GM21447 (cell line): ENCODE results near the gene PCP4.

Source experiments
- ATAC-seq: cut with Tn5 transposase; IDR thresholded peaks from one replicate; pipeline ENCODE4 v1.9.1; 2021; ENCODE audit not compliant: unreplicated experiment

Gene PCP4

DNA sequence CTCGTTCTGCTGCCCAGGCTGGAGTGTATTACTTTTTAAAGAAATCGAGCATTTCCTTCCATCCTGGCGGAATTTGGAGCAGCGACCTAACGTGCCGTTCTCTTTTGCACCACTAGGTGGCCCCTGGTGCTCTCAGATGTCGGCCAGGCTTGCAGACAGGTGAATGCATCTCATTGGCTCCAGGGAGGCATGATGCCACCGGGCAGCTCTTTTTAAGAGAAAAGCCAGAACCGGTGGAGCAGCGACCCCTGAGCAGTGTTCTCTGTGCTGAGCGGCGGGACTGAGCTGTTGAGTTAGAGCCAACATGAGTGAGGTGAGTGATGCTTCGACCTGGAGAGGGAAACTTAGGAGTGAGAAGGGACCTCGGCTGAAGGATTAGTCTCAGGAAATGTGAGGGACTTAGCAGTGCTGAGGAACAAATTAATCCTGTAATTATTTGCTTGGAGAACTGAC lies at the start of gene PCP4:
PCP4 (plus strand) TSS at position 241 of the 453 bp plus-strand sequence; CDS start at position 305, 64 bp downstream.
- no peak for ATAC-seq

DNA sequence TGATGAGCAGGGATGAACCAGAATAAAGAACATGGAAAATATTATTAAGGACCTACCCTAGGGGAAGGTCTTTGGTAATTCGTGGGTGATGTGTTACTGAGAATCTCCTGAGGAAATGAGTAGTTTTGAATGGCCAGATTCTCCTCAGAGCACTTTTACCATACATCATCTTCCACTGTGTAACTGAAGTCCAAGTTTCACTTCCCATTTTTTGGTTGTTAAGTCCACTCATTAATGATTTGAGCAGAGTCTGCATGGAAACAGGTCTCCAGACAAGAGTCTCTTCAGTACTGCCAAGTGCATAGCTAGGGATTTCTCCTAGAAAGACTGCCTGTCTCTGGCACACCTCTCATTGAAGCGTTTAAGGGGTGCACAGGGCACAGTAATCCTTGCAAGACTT lies 48.7 kb upstream of the PCP4 start:
- no peak for ATAC-seq

DNA sequence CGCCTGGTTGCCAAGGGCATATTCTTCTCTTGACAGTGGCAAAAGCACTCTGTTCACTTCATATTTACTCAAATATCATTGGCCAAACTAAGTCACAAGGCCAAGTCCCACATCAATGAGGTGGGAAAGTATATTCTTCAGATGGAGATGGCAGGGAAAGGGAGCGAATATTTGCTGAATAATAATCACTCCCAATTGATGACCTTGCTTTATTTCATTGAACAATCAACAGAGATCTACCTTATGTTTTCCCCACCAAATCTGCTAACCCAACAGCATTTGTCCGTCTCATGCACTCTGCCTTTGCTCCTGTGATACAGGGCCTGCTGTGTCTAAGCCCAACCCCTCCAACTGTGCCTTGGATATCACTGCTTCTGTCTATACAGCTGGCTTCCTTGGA lies 45.2 kb upstream of the PCP4 start:
- ATAC-seq = no peak

DNA sequence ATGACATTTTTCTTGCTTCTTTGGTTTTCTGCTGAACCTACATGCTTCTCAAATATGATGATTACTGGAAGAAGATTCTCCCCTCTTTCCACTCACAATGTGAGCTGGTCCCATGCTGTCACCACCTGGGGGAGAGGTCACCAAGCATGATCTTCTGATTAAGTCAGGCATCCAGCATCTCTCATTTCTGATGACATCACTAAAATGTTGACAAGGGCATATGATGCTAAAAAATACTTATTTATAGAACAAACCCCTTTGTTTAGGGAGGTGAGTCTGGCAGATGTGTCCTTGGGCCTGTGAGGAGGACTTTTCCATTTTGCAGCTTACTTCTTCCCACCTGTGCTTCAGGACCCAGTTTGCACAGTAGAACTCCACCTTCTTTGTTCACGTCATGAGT lies 42.0 kb upstream of the PCP4 start:
- ATAC-seq = no peak

DNA sequence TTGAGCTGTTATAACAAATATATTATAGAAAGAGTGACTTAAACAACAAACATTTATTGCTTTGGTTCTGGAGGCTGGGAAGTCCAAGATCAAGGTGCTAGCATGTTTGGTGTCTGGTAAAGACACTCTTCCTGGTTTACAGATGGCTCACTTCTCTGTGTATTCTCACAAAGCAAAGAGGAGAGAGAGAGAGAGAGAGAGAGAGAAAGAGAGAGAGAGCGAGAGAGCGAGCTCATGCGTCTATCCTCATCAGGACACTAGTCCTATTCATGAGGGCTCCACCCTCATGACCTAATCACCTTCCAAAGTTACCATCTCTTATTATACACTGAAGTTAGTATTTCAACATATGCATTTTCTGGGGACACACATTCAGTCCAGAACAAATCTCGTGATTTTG lies 32.7 kb upstream of the PCP4 start:
- ATAC-seq = no peak

DNA sequence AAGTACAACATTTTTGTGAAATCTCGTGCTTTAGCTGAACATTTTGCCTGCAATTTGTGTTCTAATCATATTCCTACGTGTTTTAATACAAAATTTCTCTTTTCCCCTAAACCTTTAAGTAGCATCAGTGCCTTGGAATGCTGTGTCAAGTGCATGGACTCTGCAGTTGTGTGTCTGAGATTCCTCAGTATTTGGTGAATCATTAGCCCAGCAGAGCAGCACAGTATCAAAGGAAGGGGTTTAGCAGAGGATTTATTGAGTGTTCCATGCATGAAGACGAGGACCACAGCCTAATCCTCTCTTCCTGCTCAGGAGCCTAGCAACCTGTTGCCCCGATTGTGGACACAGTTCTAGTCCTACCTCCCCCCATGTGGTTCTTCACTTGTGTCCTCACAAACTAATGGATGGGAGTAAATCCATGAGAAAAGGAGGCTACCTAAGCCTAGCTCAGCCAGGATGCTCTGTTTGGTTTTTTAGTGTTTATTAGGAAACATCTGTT lies 29.3 kb upstream of the PCP4 start:
- no peak for ATAC-seq

DNA sequence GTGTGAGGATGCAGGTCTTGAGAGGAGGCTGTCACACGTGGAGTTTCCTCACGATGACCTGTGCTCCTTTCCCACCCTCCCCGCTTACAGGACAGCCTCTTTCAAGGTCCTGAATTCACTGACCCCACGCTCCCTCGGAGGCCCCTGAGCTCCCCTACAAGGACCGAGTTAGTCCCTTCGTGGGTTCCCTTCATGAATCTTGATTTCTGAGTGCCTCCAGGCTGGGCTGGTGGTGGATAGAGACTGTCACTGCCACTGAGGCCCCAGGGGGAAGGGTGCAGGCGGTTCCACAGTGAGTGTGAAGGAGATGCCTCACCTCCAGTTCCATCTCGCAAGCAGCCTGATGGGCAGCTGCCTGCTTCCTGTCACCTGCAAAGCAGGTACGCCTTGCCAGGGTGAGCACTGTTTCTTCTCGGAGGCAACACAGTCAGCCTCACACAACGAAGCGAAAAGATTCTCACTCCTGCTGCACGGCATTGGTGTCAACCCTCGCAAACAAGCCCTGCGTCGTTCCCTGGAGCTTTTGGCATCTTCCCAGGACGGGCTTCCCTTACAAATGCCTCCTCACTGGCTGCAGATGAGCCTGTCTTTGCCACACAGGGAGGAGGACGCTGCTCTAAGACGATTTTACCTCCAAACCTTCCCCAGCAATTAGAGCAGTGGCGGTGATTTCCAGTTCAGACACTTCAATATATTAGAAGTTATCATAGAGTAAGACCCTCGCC lies 26.7 kb upstream of the PCP4 start:
- no peak for ATAC-seq

DNA sequence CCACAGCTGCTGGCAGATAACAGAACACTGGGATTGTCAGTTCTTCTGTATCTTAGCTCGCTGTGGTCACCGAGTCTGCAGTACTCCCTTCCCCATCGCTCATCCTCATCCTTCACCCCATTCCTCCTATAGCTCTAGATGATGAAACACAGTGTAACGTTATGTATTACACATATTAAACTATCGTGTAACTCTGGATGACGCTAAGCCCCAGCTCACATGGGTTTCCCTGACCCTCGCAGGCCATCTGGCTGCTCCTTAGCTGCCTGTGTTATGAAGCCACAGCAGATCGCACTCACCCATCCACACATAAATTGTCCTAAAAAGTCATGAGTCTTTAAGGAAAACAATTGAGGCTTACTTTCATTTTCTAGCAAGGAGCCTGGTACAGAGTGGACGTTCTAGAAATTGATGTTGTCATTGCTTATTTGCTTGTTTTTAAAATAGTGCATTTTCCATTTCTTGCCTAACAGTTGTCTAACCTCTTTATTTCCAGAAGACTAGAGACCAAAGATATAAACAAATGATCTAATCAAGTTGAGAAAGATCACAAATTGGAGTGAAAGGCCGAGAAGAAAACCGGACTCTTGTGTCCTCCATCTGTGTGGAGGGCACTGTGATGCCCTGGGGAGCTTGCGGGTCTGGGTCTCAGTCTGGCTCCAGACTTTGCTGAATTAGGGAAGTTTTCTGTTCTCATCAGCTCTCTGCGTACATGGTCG lies 24.3 kb upstream of the PCP4 start:
- no peak for ATAC-seq

DNA sequence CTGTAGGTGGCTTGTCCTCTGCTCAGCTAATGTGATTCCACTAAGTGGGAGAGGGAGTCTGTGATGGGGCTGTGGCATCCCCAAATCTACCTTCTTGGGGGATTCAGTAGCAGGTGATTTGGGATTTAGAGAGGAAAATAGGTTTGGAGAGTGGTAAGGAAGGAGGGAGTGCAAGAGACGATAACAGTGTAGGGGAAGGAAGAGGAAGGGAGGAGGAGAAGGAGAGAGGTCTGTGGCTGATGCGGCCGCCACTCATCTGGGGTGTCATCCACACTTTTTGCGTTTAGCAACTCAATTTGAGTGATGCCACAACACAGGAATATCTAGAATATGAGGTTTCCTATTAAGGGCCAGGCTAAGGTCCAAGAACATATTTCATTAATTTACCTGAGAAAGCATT lies 23.8 kb upstream of the PCP4 start:
- no peak for ATAC-seq

DNA sequence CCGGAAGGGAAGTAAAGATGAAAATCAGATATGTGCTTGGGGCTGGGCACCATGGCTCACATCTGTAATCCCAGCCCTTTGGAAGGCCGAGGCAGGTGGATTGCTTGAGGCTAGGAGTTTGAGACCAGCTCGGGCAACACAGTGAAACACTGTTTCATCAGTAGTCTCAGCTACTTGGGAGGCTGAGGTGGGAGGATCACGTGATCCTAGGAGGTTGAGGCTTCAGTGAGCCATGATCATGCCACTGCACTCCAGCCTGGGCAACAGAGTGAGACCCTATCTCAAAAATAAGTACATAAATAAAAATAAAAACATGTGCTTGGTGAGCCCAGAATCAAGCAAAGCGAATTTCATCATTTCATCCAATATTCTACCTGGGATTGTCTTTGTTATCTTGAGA lies 23.3 kb upstream of the PCP4 start:
- no peak for ATAC-seq

DNA sequence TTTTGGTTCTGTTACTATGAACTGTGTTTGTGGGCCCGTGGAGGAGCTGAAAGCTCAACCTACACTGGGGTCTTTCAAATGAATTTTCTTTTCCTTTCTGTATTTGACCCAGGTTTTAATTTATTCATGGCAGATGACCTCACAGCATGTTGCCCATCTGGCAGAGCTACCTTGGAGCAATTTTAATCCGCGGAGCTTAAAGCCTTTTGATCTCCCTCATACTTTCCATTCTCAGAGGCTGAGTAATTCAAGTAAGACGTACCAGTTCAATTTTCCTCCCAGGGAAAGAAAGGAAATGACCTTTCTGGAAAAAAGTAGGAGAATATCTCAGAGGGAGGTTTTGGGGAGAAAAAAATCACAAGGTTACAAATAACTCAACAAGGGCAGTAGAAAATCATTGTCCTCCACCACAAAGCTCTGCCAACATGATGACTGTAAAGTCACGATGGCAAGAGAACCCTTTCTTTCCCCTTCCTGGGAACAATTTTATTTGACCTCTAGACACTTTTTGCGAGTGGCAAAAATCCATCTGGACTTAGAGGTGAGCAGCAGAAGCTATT lies 21.6 kb upstream of the PCP4 start:
- no peak for ATAC-seq

DNA sequence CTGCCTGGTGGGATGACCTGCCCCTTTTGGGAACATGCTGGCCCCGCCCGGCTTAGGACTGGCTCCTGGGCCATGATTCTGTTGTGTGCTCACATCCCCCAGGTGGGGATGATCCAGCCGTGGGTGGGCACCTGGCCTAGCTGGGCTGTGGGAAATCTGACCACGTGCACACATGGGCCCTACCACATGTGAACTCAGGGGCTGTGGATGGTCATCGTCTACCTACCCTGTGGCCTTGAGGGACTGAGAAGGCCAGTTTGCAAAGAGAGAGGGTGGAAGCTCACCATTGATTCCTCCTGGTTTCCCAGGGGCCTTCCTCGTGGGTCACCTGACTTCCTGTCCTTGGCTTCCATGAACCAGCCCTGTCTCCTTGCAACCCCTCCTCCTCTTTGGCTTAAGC lies 19.4 kb upstream of the PCP4 start:
- no peak for ATAC-seq

DNA sequence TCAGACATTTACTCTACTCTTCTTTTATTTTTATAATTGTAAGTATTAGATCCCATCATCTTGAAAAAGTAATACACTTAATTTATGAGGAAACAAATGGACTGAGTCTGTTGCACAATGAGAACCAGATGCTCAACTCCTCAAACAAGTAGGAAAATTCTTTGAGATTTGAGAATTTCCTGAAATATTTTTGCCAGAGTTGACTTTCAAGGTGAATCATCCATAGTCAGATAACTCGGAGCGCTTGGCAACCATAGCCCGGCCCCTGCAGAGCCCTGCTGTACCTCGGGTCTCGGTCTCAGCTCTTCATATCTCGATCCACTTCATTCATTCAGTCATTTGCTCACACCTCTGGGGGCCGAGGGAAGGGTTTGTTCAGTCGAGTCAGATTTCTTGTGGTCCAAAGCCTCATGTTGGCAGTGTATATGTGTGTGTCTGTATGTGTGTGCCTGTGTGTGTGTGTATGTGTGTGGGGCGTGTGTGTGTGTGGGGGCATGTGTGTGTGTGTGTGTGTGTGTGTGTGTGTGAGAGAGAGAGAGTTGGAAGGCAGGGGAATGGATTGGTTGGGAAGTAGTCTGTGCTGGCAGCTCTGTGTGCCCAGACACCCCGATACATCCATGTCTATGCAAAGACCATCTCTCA lies 18.1 kb upstream of the PCP4 start:
- ATAC-seq = no peak

DNA sequence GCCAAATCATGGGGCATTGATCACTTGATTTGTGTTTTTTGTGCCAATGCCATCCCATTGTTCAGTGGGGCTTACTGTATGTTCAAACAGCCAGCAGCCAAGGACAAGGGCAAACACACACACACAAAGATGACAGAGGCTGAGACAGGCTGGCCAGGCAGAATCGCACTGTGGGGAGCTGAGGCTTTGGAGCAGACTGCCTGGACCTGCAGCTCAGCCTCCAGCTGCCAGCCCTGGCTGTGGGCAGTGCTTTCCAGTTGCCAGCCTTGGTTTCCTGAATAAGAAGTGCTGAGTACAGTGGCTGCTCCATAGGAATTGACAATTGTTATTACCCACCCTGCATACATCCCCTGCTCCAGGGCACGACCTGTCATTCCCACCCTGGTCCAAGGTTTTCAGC lies 16.9 kb upstream of the PCP4 start:
- ATAC-seq = no peak

DNA sequence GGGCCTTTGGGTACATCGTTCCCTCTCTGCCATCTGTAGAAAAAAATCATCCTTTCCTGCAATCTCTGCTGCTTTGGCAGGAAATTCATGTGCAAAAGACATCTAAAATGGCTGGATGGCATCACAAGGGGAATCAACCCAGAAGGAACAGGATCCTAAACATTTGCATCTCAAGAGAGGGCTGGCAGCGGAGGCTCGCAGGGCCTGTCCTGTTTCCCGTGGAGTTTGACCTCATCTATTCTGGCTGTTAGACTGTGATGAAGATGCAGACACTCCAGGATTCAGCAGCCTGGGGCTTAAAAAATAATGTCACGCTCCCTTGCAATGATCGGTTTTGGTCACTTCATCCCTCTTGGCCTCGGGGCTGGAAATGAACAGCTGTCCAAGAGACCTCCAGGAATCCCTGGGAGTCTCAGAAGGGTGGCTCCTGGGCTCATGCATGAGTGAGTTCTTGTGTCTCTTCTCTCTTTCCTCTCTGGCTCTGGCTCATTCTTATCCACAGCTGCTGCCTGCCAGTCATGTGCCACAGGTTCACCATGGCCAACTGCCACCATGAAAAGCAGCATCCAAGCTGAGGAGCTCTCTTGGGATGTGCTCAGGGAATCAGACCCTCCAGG lies 16.1 kb upstream of the PCP4 start:
- no peak for ATAC-seq

DNA sequence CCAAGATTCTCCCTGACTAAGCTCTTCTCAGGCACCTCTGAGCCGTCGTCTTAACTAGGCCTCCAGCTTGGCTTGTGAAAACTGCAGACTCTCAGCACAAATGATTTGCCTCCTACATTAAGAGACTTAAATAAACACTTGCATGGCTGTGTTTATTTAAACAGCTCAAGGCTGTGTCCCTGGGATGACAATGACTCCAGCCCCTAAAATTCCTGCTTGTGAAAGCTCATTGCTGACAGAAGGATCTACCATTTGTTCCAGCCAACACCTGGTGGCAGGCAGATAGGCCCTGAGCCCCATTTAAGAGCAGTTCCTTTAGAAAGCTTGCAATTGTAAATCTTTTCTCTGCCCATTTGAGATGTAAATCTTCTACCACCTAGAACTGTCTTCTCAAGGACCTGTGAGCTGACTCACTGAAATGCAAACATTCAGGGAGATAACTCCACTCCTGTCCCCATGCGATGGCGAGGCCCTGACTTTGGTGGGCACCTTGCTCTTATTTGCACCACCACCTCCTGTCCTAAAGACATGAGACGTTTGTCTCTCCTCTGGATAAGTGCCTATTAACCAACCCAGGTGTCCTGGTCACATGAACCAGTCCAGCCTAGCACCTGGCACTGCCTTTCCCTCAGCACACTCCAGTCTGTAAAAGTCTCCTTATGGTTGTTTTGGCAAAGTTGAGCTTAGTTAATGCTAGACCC lies 15.1 kb upstream of the PCP4 start:
- no peak for ATAC-seq

DNA sequence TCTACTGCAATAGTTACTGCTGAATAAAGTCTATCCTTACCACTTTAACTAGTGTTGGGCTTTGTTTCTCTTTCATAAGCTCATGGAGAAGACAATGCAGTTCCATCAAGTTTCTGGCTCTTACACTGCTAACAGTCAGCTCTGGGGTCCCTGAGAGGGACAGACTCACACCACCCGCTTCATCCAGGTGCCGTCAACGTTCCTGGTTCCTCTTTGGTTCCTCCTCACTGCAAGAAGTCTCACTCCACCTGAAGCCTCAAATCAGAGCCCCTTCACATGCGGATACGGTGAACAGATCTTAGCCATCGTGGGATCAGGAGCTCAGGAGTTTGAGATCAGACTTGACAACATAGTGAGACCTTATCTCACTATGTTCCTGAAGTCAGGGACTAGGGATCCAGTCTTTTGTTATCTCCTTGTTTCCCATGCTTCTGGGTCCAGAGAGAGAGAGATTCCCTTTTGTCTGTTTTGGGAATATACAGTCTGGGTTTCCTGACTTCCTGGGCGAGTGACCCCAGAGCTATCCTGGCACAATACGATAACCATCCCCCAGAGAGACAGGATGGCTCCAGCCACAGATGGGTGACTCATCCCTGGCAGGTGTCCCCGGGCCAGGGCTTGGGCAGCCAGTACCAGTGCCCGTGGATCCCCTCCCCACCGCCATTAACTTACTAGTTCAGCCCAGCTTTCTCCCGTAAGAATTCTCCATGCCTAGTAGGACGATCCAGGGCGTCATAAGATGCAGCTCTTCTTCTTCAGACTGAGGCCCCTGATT lies 14.3 kb upstream of the PCP4 start:
- no peak for ATAC-seq

DNA sequence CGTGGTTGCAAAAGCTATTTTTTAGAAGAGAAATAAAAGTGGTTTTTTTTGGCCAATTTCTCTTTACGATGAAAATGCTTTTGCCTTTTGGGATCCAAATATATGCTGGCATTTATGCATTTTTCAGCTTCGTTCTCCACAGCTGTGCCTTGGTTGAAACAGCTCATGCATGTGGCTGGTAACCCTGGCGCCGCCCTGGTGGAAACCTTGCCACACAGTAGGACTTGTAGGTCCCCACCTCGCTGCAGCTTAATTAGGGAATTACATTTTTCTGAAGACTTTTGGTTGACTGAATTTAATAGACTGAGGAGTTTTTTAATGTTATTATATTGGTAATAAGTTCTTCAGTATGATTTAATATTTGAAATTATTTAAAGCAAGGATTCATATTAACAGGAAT lies 12.7 kb upstream of the PCP4 start:
- ATAC-seq = no peak

DNA sequence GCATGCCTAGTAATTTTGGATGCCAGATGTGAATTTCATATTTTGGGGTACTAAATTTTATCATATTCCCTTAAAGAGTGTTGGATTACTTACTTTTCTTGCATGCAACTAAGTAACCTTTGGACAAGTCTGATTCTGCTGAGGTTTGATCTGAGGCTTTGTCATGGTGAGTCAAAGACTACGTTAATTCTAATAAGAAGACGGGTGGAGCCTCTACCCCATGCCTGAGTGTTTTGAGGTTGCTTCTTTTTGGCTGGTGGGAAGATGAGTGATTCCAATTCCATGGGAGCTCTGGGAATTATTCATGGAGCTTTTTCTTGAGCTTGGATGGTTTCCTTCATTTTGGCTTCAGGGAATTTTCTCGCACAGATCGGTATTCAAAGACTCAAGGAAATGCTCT lies 11.6 kb upstream of the PCP4 start:
- ATAC-seq = no peak

DNA sequence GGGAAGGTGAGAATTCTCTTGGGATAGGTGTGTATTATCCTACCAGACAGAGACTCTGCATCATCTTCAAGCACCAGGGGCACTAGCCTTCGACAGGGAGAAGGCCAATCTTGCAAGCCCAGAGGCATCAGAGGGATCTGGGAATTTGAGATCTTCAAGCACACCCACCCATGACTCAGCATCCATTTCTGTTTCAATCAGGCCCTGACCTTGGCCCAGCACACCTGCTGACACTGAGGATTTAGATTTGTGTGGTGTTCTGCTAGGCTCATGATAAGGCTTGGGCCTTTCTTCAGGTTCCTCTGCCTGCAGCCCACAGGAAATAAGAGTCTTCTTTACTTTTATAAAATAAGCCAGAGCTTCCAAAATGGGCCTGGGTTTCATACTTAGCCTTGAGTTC lies 6.6 kb upstream of the PCP4 start:
- no peak for ATAC-seq
